Measurements from ENCODE around the gene SYT8.

- no peak for TF ChIP-seq REST (IDR thresholded peaks at IDR 0.05; ENCODE audit: low read depth, low read length)
- no peak for TF ChIP-seq CTCF (IDR thresholded peaks at IDR 0.05)
- TF ChIP-seq POLR2AphosphoS5 (IDR thresholded peaks at IDR 0.05; ENCODE audit: low read depth, low read length) = no peak
- no peak for TF ChIP-seq RFX5 (IDR thresholded peaks at IDR 0.05; ENCODE audit: low read length)
- no peak for TF ChIP-seq FOXM1 (IDR thresholded peaks at IDR 0.05; ENCODE audit: low read depth)
- TF ChIP-seq JUND (IDR thresholded peaks at IDR 0.05) = no peak
- no peak for TF ChIP-seq RAD21 (IDR thresholded peaks at IDR 0.05; ENCODE audit: low read length)
- TF ChIP-seq YY1 (IDR thresholded peaks at IDR 0.05; ENCODE audit: low read depth) = no peak
- TF ChIP-seq PBX3 (IDR thresholded peaks at IDR 0.05) = no peak
- no peak for TF ChIP-seq GABPA (IDR thresholded peaks at IDR 0.05; ENCODE audit: low read depth)
- no peak for TF ChIP-seq CHD2 (IDR thresholded peaks at IDR 0.05; ENCODE audit: low read length, partially characterized antibody)
- TF ChIP-seq USF2 (IDR thresholded peaks at IDR 0.05; ENCODE audit: borderline replicate concordance, low read depth, low read length) = no peak
- TF ChIP-seq MAX (IDR thresholded peaks at IDR 0.05; ENCODE audit: low read depth) = no peak
- TF ChIP-seq EP300 (IDR thresholded peaks at IDR 0.05; ENCODE audit: borderline replicate concordance in 1 of 2, low read depth in 1 of 2, low read length in 1 of 2) = no peak
Measured at GRCh38 chr11:1847926-1848639, 13.3 kb downstream of the SYT8 start.
